ENCODE data around the gene VKORC1.

Gene VKORC1

GRCh38 chr16:31063843-31064611 is 30.6 kb downstream of the VKORC1 start:
- DNase-seq (ENCODE audit: low read depth in 1 of 2, low spot score in 1 of 2): no peak

- no peak for DNase-seq (ENCODE audit: low read depth in 1 of 2, low spot score in 1 of 2)
These were observed 31.1 kb downstream of the VKORC1 start for GRCh38 chr16:31063495-31063842.

GRCh38 chr16:31061813-31062440 is 32.7 kb downstream of the VKORC1 start:
- no peak for DNase-seq (ENCODE audit: low read depth in 1 of 2, low spot score in 1 of 2)

- DNase-seq (ENCODE audit: low read depth in 1 of 2, low spot score in 1 of 2): no peak
These were observed 33.3 kb downstream of the VKORC1 start for GRCh38 chr16:31061126-31061812.

- DNase-seq (ENCODE audit: low read depth in 1 of 2, low spot score in 1 of 2): no peak
These were observed 39.0 kb downstream of the VKORC1 start for GRCh38 chr16:31055613-31056012.

GRCh38 chr16:31052114-31052513 is 42.5 kb downstream of the VKORC1 start:
- no peak for DNase-seq (ENCODE audit: low read depth in 1 of 2, low spot score in 1 of 2)

GRCh38 chr16:31050280-31051030 is 44.1 kb downstream of the VKORC1 start:
- no peak for DNase-seq (ENCODE audit: low read depth in 1 of 2, low spot score in 1 of 2)

GRCh38 chr16:31043898-31044481 is 50.6 kb downstream of the VKORC1 start:
- no peak for DNase-seq (ENCODE audit: low read depth in 1 of 2, low spot score in 1 of 2)

- no peak for DNase-seq (ENCODE audit: low read depth in 1 of 2, low spot score in 1 of 2)
These were observed 51.2 kb downstream of the VKORC1 start for GRCh38 chr16:31043352-31043751.

- no peak for DNase-seq (ENCODE audit: low read depth in 1 of 2, low spot score in 1 of 2)
These were observed 51.7 kb downstream of the VKORC1 start for GRCh38 chr16:31042866-31043265.

Data from activated CD4-positive, alpha-beta T cell treated with anti-CD3 and anti-CD28 coated beads, Interleukin-2, amount 50 U/mL, for 24 hours (primary cell).